SK-N-SH (cell line): ENCODE data around the gene PCDHB1. TPM values are rescaled to one million over a fixed set of nuclear protein-coding genes. Genes with fewer than 3 reads are reported as not detected.
A peak's percentile ranks its signal among the peaks of the same experiment; 100 is the strongest.

Experiments
- CTCF ChIA-PET: fragments of 300-600, 350-600 bp; formaldehyde crosslinking; extraction: SDS; loops from one replicate; lab custom pipeline; 2021; lab: Yijun Ruan, JAX
- POLR2A ChIA-PET: fragments of 350-600 bp; sonication (Branson Sonifier 250); formaldehyde crosslinking; extraction: SDS; loops from one replicate; lab custom pipeline; 2020; ENCODE audit warnings: antibody characterized with exemption, inconsistent platforms; lab: Yijun Ruan, JAX
- DNase-seq: peaks from one replicate; pipeline ENCODE4 v3.0.0; 2012
- H2AFZ ChIP-seq: fragments of 200-600 bp; sonication (generic); 2 replicates; pipeline ENCODE4 v1.8.1; 2016; ENCODE audit warnings: antibody characterized with exemption, mild to moderate bottlenecking, low read depth
- H3F3A ChIP-seq: fragments of 200-600 bp; sonication (generic); replicated peaks from 2 replicates; pipeline ENCODE3; 2016; ENCODE audit warnings: antibody characterized with exemption, mild to moderate bottlenecking; ENCODE audit not compliant: insufficient read depth
- H3K27ac ChIP-seq, 2 experiments: fragments of 200-500 bp in 1 of 2; fragments of 200-600 bp in 1 of 2; sonication (Bioruptor generic) in 1 of 2; sonication (generic), shearing (Covaris generic) in 1 of 2; 2 replicates each; pipeline versions ENCODE4 v1.5.1 to v1.6.1; 2014 to 2016; ENCODE audit warnings: low read depth in 2 of 2, inconsistent platforms in 1 of 2, low read length in 1 of 2, mild to moderate bottlenecking in 1 of 2, mixed read lengths in 1 of 2
- H3K27me3 ChIP-seq: fragments of 200-600 bp; sonication (generic), shearing (Covaris generic); 2 replicates; pipeline ENCODE4 v1.6.1; 2016; ENCODE audit warnings: mixed run types; ENCODE audit not compliant: insufficient read depth
- H3K36me3 ChIP-seq, 2 experiments: fragments of 200-500 bp in 1 of 2; fragments of 200-600 bp in 1 of 2; sonication (Bioruptor generic) in 1 of 2; sonication (generic) in 1 of 2; replicated peaks in 1 of 2; 2 replicates each; pipeline versions ENCODE3 to v1.5.1; 2014 to 2016; ENCODE audit warnings: low read length in 1 of 2, mild to moderate bottlenecking in 1 of 2; ENCODE audit not compliant: insufficient read depth in 2 of 2, control insufficient read depth in 1 of 2
- H3K4me1 ChIP-seq, 2 experiments: fragments of 200-500 bp in 1 of 2; fragments of 200-600 bp in 1 of 2; sonication (Bioruptor generic) in 1 of 2; sonication (generic), shearing (Covaris generic) in 1 of 2; 2 replicates each; pipeline versions ENCODE4 v1.5.1 to v1.6.1; 2014 to 2016; ENCODE audit warnings: low read depth in 1 of 2, low read length in 1 of 2, mixed run types in 1 of 2; ENCODE audit not compliant: insufficient read depth in 2 of 2, control insufficient read depth in 1 of 2
- H3K4me2 ChIP-seq: fragments of 200-600 bp; sonication (generic), shearing (Covaris generic); 2 replicates; pipeline ENCODE4 v1.6.1; 2017; ENCODE audit warnings: mixed run types
- H3K4me3 ChIP-seq, 2 experiments: fragments of 200-500 bp in 1 of 2; fragments of 200-600 bp in 1 of 2; sonication (Bioruptor generic) in 1 of 2; sonication (generic), shearing (Covaris generic) in 1 of 2; 2 replicates each; pipeline versions ENCODE4 v1.5.1 to v1.8.1; 2014 to 2016; ENCODE audit warnings: low read depth in 2 of 2, inconsistent platforms in 1 of 2, low read length in 1 of 2, mild to moderate bottlenecking in 1 of 2, mixed read lengths in 1 of 2, moderate library complexity in 1 of 2
- H3K79me2 ChIP-seq: fragments of 200-600 bp; sonication (generic); 2 replicates; pipeline ENCODE4 v1.8.1; 2017; ENCODE audit warnings: mild to moderate bottlenecking; ENCODE audit not compliant: insufficient read depth
- H3K9ac ChIP-seq: fragments of 200-600 bp; sonication (generic); 2 replicates; pipeline ENCODE4 v1.6.1; 2017; ENCODE audit warnings: mixed run types
- H3K9me2 ChIP-seq: fragments of 200-600 bp; sonication (generic); 2 replicates; pipeline ENCODE4 v1.6.1; 2017; ENCODE audit warnings: mixed run types
- H3K9me3 ChIP-seq: fragments of 200-600 bp; sonication (generic); 2 replicates; pipeline ENCODE4 v1.6.1; 2017; ENCODE audit warnings: mixed run types, mild to moderate bottlenecking, moderate library complexity
- H4K20me1 ChIP-seq: fragments of 200-600 bp; sonication (generic); 2 replicates; pipeline ENCODE4 v1.6.1; 2017; ENCODE audit warnings: mild to moderate bottlenecking, mixed run types; ENCODE audit not compliant: insufficient read depth
- ELF1 ChIP-seq: IDR thresholded peaks from 2 replicates; pipeline ENCODE4 v1.4.0; 2012
- EP300 ChIP-seq, 2 experiments: IDR thresholded peaks; 2 replicates each; pipeline versions ENCODE4 v1.4.0 to v1.6.1; 2012; ENCODE audit warnings: borderline replicate concordance in 1 of 2, low read depth in 1 of 2, low read length in 1 of 2
- EZH2phosphoT487 ChIP-seq: fragments of 200-600 bp; sonication (generic); IDR thresholded peaks from 2 replicates; pipeline ENCODE4 v1.6.1; 2017; ENCODE audit warnings: low read depth, mixed run types, mild to moderate bottlenecking, antibody characterized with exemption, moderate library complexity, borderline replicate concordance
- FOXJ3 ChIP-seq: sonication (generic); formaldehyde crosslinking; IDR thresholded peaks from 2 replicates; pipeline ENCODE4 v1.5.1; 2020; ENCODE audit warnings: mild to moderate bottlenecking, missing genetic modification reagents
- FOXM1 ChIP-seq: IDR thresholded peaks from 2 replicates; pipeline ENCODE4 v1.4.0; 2012; ENCODE audit warnings: low read depth, mild to moderate bottlenecking
- GATA2 ChIP-seq: sonication (generic); formaldehyde crosslinking; IDR thresholded peaks from 2 replicates; pipeline ENCODE4 v1.5.0; 2020; ENCODE audit warnings: mild to moderate bottlenecking, missing genetic modification reagents
- MXI1 ChIP-seq: IDR thresholded peaks from 2 replicates; pipeline ENCODE4 v1.6.1; 2012; ENCODE audit warnings: mild to moderate bottlenecking, low read depth, low read length, improper control_type of control experiment
- NRF1 ChIP-seq: IDR thresholded peaks from 2 replicates; pipeline ENCODE4 v1.6.1; 2012; ENCODE audit warnings: low read depth, mild to moderate bottlenecking, low read length
- POLR2AphosphoS5 ChIP-seq: IDR thresholded peaks from 2 replicates; pipeline ENCODE4 v1.6.1; 2012; ENCODE audit warnings: low read depth, low read length
- RAD21 ChIP-seq: IDR thresholded peaks from 2 replicates; pipeline ENCODE4 v1.6.1; 2012; ENCODE audit warnings: mild to moderate bottlenecking, low read length
- RCOR1 ChIP-seq: fragments of 150-350 bp; IDR thresholded peaks from 2 replicates; pipeline ENCODE4 v1.6.1; 2017; ENCODE audit warnings: antibody characterized with exemption, low read length
- RFX5 ChIP-seq: IDR thresholded peaks from 2 replicates; pipeline ENCODE4 v1.6.1; 2012; ENCODE audit warnings: mild to moderate bottlenecking, improper control_type of control experiment, low read length
- RXRA ChIP-seq: IDR thresholded peaks from 2 replicates; pipeline ENCODE4 v1.4.0; 2012; ENCODE audit warnings: low read depth, mild to moderate bottlenecking, borderline replicate concordance
- SIN3A ChIP-seq: IDR thresholded peaks from 2 replicates; pipeline ENCODE4 v1.6.1; 2012; ENCODE audit warnings: low read depth, mild to moderate bottlenecking, low read length, moderate library complexity, borderline replicate concordance
- SMC3 ChIP-seq: IDR thresholded peaks from 2 replicates; pipeline ENCODE4 v1.6.1; 2012; ENCODE audit warnings: low read depth, low read length, improper control_type of control experiment
- TAF1 ChIP-seq: IDR thresholded peaks from 2 replicates; pipeline ENCODE4 v1.6.1; 2012; ENCODE audit warnings: low read depth, mild to moderate bottlenecking, low read length, moderate library complexity, borderline replicate concordance
- YY1 ChIP-seq: IDR thresholded peaks from 2 replicates; pipeline ENCODE4 v1.4.0; 2012; ENCODE audit warnings: low read depth, mild to moderate bottlenecking
- WGBS: methylation state at CpG from one replicate; pipeline ENCODE4 v1.1.6; 2017; ENCODE audit warnings: low lambda C conversion rate; 5-methylcytosine and 5-hydroxymethylcytosine counted together
- polyA plus RNA-seq, 3 experiments: library from polyadenylated mRNA; depleted of rRNA; stranded (reverse); fragments of >200 nt; gene quantifications; 2 replicates each; pipeline ENCODE4 v1.2.3, GENCODE V29; 2012
- TF ChIP-seq, protein P1 (sequence below): IDR thresholded peaks from 2 replicates; pipeline ENCODE4 v1.4.0; 2012; ENCODE audit warnings: low read depth, borderline replicate concordance
- TF ChIP-seq, protein P2 (sequence below): IDR thresholded peaks from 2 replicates; pipeline ENCODE4; 2012
- TF ChIP-seq, protein P3 (sequence below): IDR thresholded peaks from 2 replicates; pipeline ENCODE4 v1.4.0; 2012; ENCODE audit warnings: low read depth, borderline replicate concordance
- TF ChIP-seq, protein P4 (sequence below): fragments of 150-350 bp; IDR thresholded peaks from 2 replicates; pipeline ENCODE4 v1.6.1; 2016; ENCODE audit warnings: mild to moderate bottlenecking, low read depth, low read length
- TF ChIP-seq, protein P5 (sequence below): fragments of 200-600 bp; sonication (generic); IDR thresholded peaks from 2 replicates; pipeline ENCODE4 v1.6.1; 2017; ENCODE audit warnings: antibody characterized with exemption, mild to moderate bottlenecking, moderate library complexity
- TF ChIP-seq, protein P6 (sequence below): IDR thresholded peaks from 2 replicates; pipeline ENCODE4 v1.4.0; 2012; ENCODE audit warnings: low read depth
- TF ChIP-seq, protein P7 (sequence below): fragments of 150-350 bp; IDR thresholded peaks from 2 replicates; pipeline ENCODE4 v1.6.1; 2017; ENCODE audit warnings: antibody characterized with exemption, low read length, low read depth, borderline replicate concordance

PCDHB1 gene
- polyA plus RNA-seq, 1 of the 3 experiments (the other 2 are of a cell fraction): not detected

DNA sequence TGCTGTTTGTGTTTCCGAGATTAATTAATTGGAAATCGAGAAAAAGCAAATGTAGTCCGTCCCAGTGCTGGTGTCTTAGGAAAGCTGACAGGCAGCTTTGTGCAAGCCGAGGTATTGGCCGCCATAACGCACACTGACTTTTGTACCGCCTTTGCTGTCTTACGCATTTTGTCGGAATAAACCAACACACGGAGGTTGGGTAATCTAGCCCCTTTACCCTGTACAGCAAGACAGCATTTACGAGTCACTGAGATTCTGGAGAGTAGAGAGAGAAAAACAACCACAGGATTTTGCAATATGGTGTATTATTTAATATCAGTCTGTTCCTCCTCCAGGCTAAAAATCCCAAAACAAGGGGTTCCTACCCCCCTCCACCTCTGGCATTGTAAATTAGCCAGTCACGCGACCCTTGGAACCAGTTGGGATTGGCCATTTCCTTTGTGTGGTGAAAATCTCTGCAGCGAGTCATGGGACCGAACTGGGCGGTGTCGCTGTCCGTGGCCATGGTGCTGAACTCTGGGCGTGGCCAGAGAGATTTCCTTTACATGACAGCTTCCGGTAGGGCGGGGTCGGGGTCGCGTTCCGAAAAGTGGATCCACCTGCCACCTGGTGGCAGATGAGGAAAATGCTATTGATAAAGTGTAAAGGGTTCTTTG is 10.3 kb upstream of the PCDHB1 start:
- Histone ChIP-seq H4K20me1 (no peaks in the 10 kb centered on the region), H3K27ac (peak overlapping the region; percentile 25 to 90; a peak in 3 of 4 replicates), H3K4me1 (peaks cover 0 to 7% of the 10 kb centered on the region in 2 experiments; a peak in 2 of 4 replicates), H3K79me2 (no peaks in the 10 kb centered on the region), H3K9me3 (no peaks in the 10 kb centered on the region), H3K4me2 (peak overlapping the region; percentile 87), H2AFZ (peak overlapping the region; percentile 75), H3K9me2 (no peaks in the 10 kb centered on the region), H3K9ac (peak overlapping the region; percentile 42; the same call in 1 of the 2 replicates), H3K27me3 (no peaks in the 10 kb centered on the region), H3K4me3 (peak overlapping the region; percentile 60 to 66), H3K36me3 (no peaks in the 10 kb centered on the region), H3F3A (no peaks in the 10 kb centered on the region)
- peak; percentile 87 for DNase-seq
- WGBS: 2% methylated on average over 25 of the region's 25 CpGs
- CTCF ChIA-PET: interaction anchor here (0.6 to 9.0 kb wide), 60 partner anchors 8 to 558 kb away, joined by 3 to 194 read pairs (median 8); partner anchors contain the start of genes PCDHA1, PCDHA10, PCDHA11 and PCDHA12
- POLR2A ChIA-PET: interaction anchor here (1.5 to 2.3 kb wide), 6 partner anchors 39 to 199 kb away, joined by 4 to 54 read pairs (median 20); partner anchors contain the start of genes PCDHA12, PCDHAC1 and PCDHAC2
- TF ChIP-seq, protein P1, sequence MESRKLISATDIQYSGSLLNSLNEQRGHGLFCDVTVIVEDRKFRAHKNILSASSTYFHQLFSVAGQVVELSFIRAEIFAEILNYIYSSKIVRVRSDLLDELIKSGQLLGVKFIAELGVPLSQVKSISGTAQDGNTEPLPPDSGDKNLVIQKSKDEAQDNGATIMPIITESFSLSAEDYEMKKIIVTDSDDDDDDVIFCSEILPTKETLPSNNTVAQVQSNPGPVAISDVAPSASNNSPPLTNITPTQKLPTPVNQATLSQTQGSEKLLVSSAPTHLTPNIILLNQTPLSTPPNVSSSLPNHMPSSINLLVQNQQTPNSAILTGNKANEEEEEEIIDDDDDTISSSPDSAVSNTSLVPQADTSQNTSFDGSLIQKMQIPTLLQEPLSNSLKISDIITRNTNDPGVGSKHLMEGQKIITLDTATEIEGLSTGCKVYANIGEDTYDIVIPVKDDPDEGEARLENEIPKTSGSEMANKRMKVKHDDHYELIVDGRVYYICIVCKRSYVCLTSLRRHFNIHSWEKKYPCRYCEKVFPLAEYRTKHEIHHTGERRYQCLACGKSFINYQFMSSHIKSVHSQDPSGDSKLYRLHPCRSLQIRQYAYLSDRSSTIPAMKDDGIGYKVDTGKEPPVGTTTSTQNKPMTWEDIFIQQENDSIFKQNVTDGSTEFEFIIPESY: no peak
- TF ChIP-seq, protein P2, sequence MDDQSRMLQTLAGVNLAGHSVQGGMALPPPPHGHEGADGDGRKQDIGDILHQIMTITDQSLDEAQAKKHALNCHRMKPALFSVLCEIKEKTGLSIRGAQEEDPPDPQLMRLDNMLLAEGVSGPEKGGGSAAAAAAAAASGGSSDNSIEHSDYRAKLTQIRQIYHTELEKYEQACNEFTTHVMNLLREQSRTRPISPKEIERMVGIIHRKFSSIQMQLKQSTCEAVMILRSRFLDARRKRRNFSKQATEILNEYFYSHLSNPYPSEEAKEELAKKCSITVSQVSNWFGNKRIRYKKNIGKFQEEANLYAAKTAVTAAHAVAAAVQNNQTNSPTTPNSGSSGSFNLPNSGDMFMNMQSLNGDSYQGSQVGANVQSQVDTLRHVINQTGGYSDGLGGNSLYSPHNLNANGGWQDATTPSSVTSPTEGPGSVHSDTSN: peak; percentile 44; the same call in 1 of the 2 replicates
- no peak for TF ChIP-seq RXRA
- TF ChIP-seq, protein P3, sequence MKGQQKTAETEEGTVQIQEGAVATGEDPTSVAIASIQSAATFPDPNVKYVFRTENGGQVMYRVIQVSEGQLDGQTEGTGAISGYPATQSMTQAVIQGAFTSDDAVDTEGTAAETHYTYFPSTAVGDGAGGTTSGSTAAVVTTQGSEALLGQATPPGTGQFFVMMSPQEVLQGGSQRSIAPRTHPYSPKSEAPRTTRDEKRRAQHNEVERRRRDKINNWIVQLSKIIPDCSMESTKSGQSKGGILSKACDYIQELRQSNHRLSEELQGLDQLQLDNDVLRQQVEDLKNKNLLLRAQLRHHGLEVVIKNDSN: peak; percentile 88
- TF ChIP-seq, protein P4, sequence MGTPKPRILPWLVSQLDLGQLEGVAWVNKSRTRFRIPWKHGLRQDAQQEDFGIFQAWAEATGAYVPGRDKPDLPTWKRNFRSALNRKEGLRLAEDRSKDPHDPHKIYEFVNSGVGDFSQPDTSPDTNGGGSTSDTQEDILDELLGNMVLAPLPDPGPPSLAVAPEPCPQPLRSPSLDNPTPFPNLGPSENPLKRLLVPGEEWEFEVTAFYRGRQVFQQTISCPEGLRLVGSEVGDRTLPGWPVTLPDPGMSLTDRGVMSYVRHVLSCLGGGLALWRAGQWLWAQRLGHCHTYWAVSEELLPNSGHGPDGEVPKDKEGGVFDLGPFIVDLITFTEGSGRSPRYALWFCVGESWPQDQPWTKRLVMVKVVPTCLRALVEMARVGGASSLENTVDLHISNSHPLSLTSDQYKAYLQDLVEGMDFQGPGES: peak; percentile 4; the same call in 1 of the 2 replicates
- TF ChIP-seq, protein P5, sequence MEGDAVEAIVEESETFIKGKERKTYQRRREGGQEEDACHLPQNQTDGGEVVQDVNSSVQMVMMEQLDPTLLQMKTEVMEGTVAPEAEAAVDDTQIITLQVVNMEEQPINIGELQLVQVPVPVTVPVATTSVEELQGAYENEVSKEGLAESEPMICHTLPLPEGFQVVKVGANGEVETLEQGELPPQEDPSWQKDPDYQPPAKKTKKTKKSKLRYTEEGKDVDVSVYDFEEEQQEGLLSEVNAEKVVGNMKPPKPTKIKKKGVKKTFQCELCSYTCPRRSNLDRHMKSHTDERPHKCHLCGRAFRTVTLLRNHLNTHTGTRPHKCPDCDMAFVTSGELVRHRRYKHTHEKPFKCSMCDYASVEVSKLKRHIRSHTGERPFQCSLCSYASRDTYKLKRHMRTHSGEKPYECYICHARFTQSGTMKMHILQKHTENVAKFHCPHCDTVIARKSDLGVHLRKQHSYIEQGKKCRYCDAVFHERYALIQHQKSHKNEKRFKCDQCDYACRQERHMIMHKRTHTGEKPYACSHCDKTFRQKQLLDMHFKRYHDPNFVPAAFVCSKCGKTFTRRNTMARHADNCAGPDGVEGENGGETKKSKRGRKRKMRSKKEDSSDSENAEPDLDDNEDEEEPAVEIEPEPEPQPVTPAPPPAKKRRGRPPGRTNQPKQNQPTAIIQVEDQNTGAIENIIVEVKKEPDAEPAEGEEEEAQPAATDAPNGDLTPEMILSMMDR: peak; percentile 84
- TF ChIP-seq EP300 (IDR thresholded peaks at IDR 0.05; ENCODE audit: borderline replicate concordance in 1 of 2, low read depth in 1 of 2, low read length in 1 of 2): no peak
- TF ChIP-seq, protein P6, sequence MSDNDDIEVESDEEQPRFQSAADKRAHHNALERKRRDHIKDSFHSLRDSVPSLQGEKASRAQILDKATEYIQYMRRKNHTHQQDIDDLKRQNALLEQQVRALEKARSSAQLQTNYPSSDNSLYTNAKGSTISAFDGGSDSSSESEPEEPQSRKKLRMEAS: peak; percentile 44; the same call in 1 of the 2 replicates
- TF ChIP-seq FOXM1: no peak
- no peak for TF ChIP-seq SIN3A
- peak; percentile 48; the same call in 1 of the 2 replicates for TF ChIP-seq RCOR1
- TF ChIP-seq, protein P7, sequence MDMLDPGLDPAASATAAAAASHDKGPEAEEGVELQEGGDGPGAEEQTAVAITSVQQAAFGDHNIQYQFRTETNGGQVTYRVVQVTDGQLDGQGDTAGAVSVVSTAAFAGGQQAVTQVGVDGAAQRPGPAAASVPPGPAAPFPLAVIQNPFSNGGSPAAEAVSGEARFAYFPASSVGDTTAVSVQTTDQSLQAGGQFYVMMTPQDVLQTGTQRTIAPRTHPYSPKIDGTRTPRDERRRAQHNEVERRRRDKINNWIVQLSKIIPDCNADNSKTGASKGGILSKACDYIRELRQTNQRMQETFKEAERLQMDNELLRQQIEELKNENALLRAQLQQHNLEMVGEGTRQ: peak; percentile 70
- TF ChIP-seq GATA2 (CRISPR knock-in tag): no peak
- peak; percentile 55; the same call in 1 of the 2 replicates for TF ChIP-seq TAF1
- TF ChIP-seq FOXJ3 (CRISPR knock-in tag): no peak
- peak; percentile 85 for TF ChIP-seq POLR2AphosphoS5
- TF ChIP-seq MXI1: peak; percentile 68
- TF ChIP-seq RAD21: peak; percentile 95
- peak; percentile 85 for TF ChIP-seq YY1
- TF ChIP-seq ELF1: peak; percentile 29; the same call in 1 of the 2 replicates
- TF ChIP-seq NRF1: no peak
- TF ChIP-seq EZH2phosphoT487: no peak
- peak; percentile 98 for TF ChIP-seq SMC3
- peak; percentile 60; the same call in 1 of the 2 replicates for TF ChIP-seq RFX5
